H1 (cell line): ENCODE results near the gene MYLK4.

Experiments used
- CTCF ChIP-seq, 3 experiments: IDR thresholded peaks; 1 replicate in 2 of 3; 2 replicates in 1 of 3; pipeline versions ENCODE4 v1.5.1 to v1.6.1; 2011; ENCODE audit warnings: low read length in 3 of 3, mild to moderate bottlenecking in 3 of 3, inconsistent platforms in 2 of 3, low read depth in 1 of 3, moderate library complexity in 1 of 3; ENCODE audit not compliant: insufficient read depth in 1 of 3; ENCODE audit errors: control extremely low read depth in 1 of 3
- EP300 ChIP-seq, 2 experiments: IDR thresholded peaks; 1 replicate in 1 of 2; 2 replicates in 1 of 2; pipeline ENCODE4 v1.6.1; 2011 to 2012; ENCODE audit warnings: low read depth in 2 of 2, low read length in 2 of 2, mild to moderate bottlenecking in 2 of 2, borderline replicate concordance in 1 of 2, inconsistent platforms in 1 of 2, moderate library complexity in 1 of 2
- EZH2 ChIP-seq: fragments of 200-600 bp; sonication (generic); IDR thresholded peaks from 2 replicates; pipeline ENCODE4 v1.7.1; 2012; ENCODE audit warnings: low read depth, mild to moderate bottlenecking, moderate library complexity, low read length, inconsistent platforms; ENCODE audit not compliant: severe bottlenecking
- JUN ChIP-seq: IDR thresholded peaks from 2 replicates; pipeline ENCODE4 v1.6.1; 2011; ENCODE audit warnings: low read depth, mild to moderate bottlenecking, improper control_type of control experiment, low read length
- SIN3A ChIP-seq, 2 experiments: IDR thresholded peaks in 1 of 2; conservative IDR thresholded peaks in 1 of 2; 2 replicates each; pipeline ENCODE4 v1.6.1; 2011 to 2012; ENCODE audit warnings: low read length in 2 of 2, improper control_type of control experiment in 1 of 2, low read depth in 1 of 2, mild to moderate bottlenecking in 1 of 2

- TF ChIP-seq EZH2 (no peak), EP300 (IDR thresholded peaks at IDR 0.05; ENCODE audit: borderline replicate concordance in 1 of 2, low read depth in 2 of 2, low read length in 2 of 2) (no peak), JUN (no peak), SIN3A (conservative IDR thresholded peaks at IDR 0.05 in 1 of 2, IDR thresholded peaks at IDR 0.05 in 1 of 2; ENCODE audit: low read depth in 1 of 2, low read length in 2 of 2) (no peak), CTCF (IDR thresholded peaks at IDR 0.05; ENCODE audit: control extremely low read depth in 1 of 3, insufficient read depth in 1 of 3, low read depth in 1 of 3, low read length in 3 of 3) (no peak)
Observed at GRCh38 chr6:2676048-2676447, 74.7 kb downstream of the MYLK4 start.
